ENCODE results near the gene CCRL2. TPM values are rescaled to one million over a fixed set of nuclear protein-coding genes. Genes with fewer than 3 reads are reported as not detected.

The CCRL2 gene
- total and polyA plus RNA-seq, 2 donors (not counting 1 experiment from before 2014, with no cell fraction given), result 2.6 to 3.3 TPM

DNA sequence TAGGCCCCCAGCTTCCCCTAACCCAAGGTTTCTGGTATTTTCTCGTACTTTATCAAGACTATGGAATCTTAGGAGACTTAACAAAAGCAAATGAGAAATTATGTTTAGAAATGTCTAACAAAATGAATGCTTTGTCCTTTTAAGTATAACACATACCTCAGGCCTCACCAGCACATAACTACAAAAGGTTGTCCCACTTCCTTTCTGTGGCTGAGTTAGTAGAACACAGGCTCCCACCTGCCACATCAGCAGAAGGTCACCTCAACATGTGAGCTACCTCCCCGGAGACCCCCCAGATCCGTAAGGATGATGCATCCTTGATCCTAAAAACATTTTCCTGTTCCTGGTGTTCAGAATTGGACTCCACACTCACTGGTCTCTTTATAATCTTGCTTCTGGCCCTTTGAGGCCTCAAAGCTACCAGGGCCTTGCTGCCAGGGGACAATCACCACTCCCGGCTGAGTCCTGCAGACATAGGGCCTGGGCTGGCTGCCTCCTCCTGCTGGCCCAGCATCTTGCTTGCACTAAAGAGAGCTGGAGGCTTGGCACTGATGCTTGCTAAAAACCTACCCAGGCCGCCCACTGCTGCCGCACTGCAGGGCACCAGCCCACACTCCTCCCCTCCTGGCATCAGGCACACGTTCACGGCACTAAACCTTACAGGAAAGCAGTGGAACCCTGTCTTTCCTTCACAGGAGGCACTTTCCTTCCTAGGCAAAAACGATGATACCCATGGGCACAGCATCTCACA, 2.9 kb downstream of the CCRL2 start:
- POLR2A ChIA-PET, result no interaction called here
- H3K27ac ChIP-seq (ENCODE audit: low read length in 2 of 2), result no peak overlapping the region
- Mint-ChIP-seq H3K27me3 (no peaks in the 10 kb centered on the region), H3K9me3 (ENCODE audit: insufficient read depth) (no peaks in the 10 kb centered on the region), H3K4me3 (no peak overlapping the region), H3K27ac (no peak overlapping the region), H3K4me1 (peaks cover 35% of the 10 kb centered on the region)
- ATAC-seq (ENCODE audit: low read depth) (no peak), DNase-seq (no peak)
- H3K4me2 ChIP-seq (replicated peaks; ENCODE audit: low read depth, low read length, poor library complexity, severe bottlenecking), result no peak overlapping the region
- TF ChIP-seq, protein P1, sequence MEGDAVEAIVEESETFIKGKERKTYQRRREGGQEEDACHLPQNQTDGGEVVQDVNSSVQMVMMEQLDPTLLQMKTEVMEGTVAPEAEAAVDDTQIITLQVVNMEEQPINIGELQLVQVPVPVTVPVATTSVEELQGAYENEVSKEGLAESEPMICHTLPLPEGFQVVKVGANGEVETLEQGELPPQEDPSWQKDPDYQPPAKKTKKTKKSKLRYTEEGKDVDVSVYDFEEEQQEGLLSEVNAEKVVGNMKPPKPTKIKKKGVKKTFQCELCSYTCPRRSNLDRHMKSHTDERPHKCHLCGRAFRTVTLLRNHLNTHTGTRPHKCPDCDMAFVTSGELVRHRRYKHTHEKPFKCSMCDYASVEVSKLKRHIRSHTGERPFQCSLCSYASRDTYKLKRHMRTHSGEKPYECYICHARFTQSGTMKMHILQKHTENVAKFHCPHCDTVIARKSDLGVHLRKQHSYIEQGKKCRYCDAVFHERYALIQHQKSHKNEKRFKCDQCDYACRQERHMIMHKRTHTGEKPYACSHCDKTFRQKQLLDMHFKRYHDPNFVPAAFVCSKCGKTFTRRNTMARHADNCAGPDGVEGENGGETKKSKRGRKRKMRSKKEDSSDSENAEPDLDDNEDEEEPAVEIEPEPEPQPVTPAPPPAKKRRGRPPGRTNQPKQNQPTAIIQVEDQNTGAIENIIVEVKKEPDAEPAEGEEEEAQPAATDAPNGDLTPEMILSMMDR (IDR thresholded peaks at IDR 0.05), result no peak
- CTCF ChIA-PET, result no interaction called here
- H3K4me3 ChIP-seq (ENCODE audit: control extremely low read depth in 1 of 5, extremely low read depth in 1 of 5, insufficient read depth in 1 of 5, low read depth in 2 of 5, low read length in 4 of 5), result no peak overlapping the region
- H3K27me3 ChIP-seq (replicated peaks in 1 of 4; ENCODE audit: control extremely low read depth in 1 of 4, control insufficient read depth in 3 of 4, insufficient read depth in 4 of 4, low read length in 3 of 4), result peaks cover 0 to 3% (median 0%) of the 10 kb centered on the region in 4 experiments
- H3K9me3 ChIP-seq (ENCODE audit: control extremely low read depth in 1 of 3, control insufficient read depth in 2 of 3, insufficient read depth in 1 of 3, low read length in 2 of 3), result peaks cover 0 to 5% (median 0%) of the 10 kb centered on the region in 3 donors
- no peaks in the 10 kb centered on the region for H3K79me2 ChIP-seq (ENCODE audit: control insufficient read depth, insufficient read depth, low read length)
- WGBS (ENCODE audit: insufficient coverage), result 94% methylated on average over 7 of the region's 9 CpGs
- H3K9ac ChIP-seq (ENCODE audit: low read length), result no peak overlapping the region
- peaks cover 27 to 30% of the 10 kb centered on the region in 2 donors for H3K4me1 ChIP-seq (ENCODE audit: control insufficient read depth in 2 of 2, insufficient read depth in 2 of 2, low read length in 2 of 2)
- intact Hi-C loops (cut with micrococcal nuclease), result no loop called here
- H2AFZ ChIP-seq (ENCODE audit: insufficient read depth, low read depth, low read length, poor library complexity, severe bottlenecking), result no peak overlapping the region
- no peaks in the 10 kb centered on the region for H4K20me1 ChIP-seq (ENCODE audit: control insufficient read depth, insufficient read depth, low read length, poor library complexity, severe bottlenecking)
- H3K36me3 ChIP-seq (replicated peaks in 1 of 2; ENCODE audit: control extremely low read depth in 1 of 2, control insufficient read depth in 1 of 2, extremely low read depth in 1 of 2, insufficient read depth in 2 of 2, low read length in 1 of 2), result no peaks in the 10 kb centered on the region

GRCh38 chr3:46410669-46411068, 3.6 kb downstream of the CCRL2 start:
- Histone ChIP-seq H3K36me3 (replicated peaks in 1 of 2; ENCODE audit: control extremely low read depth in 1 of 2, control insufficient read depth in 1 of 2, extremely low read depth in 1 of 2, insufficient read depth in 2 of 2, low read length in 1 of 2) (no peaks in the 10 kb centered on the region), H4K20me1 (ENCODE audit: control insufficient read depth, insufficient read depth, low read length, poor library complexity, severe bottlenecking) (no peaks in the 10 kb centered on the region), H3K79me2 (ENCODE audit: control insufficient read depth, insufficient read depth, low read length) (no peaks in the 10 kb centered on the region), H3K4me2 (replicated peaks; ENCODE audit: low read depth, low read length, poor library complexity, severe bottlenecking) (no peak overlapping the region), H3K27me3 (replicated peaks in 1 of 4; ENCODE audit: control extremely low read depth in 1 of 4, control insufficient read depth in 3 of 4, insufficient read depth in 4 of 4, low read length in 3 of 4) (peaks cover 0 to 3% (median 0%) of the 10 kb centered on the region in 4 experiments), H3K4me3 (ENCODE audit: control extremely low read depth in 1 of 5, extremely low read depth in 1 of 5, insufficient read depth in 1 of 5, low read depth in 2 of 5, low read length in 4 of 5) (no peak overlapping the region), H3K9ac (ENCODE audit: low read length) (no peak overlapping the region), H3K27ac (ENCODE audit: low read length in 2 of 2) (no peak overlapping the region), H3K4me1 (ENCODE audit: control insufficient read depth in 2 of 2, insufficient read depth in 2 of 2, low read length in 2 of 2) (peaks cover 24 to 26% of the 10 kb centered on the region in 2 donors), H3K9me3 (ENCODE audit: control extremely low read depth in 1 of 3, control insufficient read depth in 2 of 3, insufficient read depth in 1 of 3, low read length in 2 of 3) (peaks cover 0 to 5% (median 0%) of the 10 kb centered on the region in 3 donors), H2AFZ (ENCODE audit: insufficient read depth, low read depth, low read length, poor library complexity, severe bottlenecking) (no peak overlapping the region)
- POLR2A ChIA-PET, result no interaction called here
- intact Hi-C loops (cut with micrococcal nuclease), result no loop called here
- TF ChIP-seq EZH2 (IDR thresholded peaks at IDR 0.05; ENCODE audit: borderline replicate concordance, insufficient read depth, low read depth, low read length, poor library complexity, severe bottlenecking), result no peak
- TF ChIP-seq, protein P1 (IDR thresholded peaks at IDR 0.05), result no peak
- no peak overlapping the region for H3K4me3 Mint-ChIP-seq
- no peaks in the 10 kb centered on the region for H3K27me3 Mint-ChIP-seq
- CTCF ChIA-PET, result interaction anchor here (0.6 kb wide), 1 partner anchor 33 kb away, joined by 4 read pairs; no protein-coding TSS in a partner anchor
- no peak for DNase-seq
- H3K4me1 Mint-ChIP-seq, result peaks cover 31% of the 10 kb centered on the region
- H3K9me3 Mint-ChIP-seq (ENCODE audit: insufficient read depth), result no peaks in the 10 kb centered on the region
- H3K27ac Mint-ChIP-seq, result no peak overlapping the region
- no peak for ATAC-seq (ENCODE audit: low read depth)
- no CpG with 5 or more reads among the region's 2 CpGs for WGBS (ENCODE audit: insufficient coverage)

All from B cell (primary cell).